ENCODE measurements around the gene DOCK2. TPM values are rescaled to one million over a fixed set of nuclear protein-coding genes. Genes with fewer than 3 reads are reported as not detected.

DOCK2 gene
- polyA plus RNA-seq, 3 donors: 2.6 to 3.4 (median 2.7) TPM

- DNase-seq (ENCODE audit: low read depth in 3 of 3, low spot score in 2 of 3): no peak
These were observed 467.6 kb downstream of the DOCK2 start for GRCh38 chr5:170104710-170105109.

DNA sequence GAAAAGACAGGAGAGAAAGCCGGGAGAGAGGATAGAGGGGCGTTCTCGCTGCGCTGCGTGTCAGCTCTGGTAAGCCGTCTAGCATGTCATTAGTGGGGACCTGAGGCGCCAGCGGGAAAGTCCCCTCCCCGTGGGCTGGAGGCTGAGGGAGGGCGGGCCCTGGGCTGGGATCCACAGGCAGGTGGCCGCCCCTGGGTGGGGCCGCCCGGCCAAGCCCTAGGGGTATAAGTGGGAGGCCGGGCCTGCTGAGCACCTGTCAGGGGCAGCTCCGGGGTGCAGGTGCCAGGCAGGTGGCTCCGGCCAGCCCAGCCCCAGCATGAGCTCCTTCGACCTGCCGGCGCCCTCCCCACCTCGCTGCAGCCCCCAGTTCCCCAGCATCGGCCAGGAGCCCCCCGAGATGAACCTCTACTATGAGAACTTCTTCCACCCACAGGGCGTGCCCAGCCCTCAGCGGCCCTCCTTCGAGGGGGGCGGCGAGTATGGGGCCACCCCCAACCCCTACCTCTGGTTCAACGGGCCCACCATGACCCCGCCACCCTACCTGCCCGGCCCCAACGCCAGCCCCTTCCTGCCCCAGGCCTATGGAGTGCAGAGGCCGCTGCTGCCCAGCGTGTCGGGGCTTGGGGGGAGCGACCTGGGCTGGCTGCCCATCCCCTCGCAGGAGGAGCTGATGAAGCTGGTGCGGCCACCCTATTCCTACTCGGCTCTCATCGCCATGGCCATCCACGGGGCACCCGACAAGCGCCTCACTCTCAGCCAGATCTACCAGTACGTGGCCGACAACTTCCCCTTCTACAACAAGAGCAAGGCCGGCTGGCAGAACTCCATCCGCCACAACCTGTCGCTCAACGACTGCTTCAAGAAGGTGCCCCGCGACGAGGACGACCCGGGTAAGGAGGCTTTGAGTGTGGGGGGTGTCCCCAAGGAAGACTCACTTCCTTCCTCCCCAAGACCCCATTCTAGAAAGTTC, 468.9 kb downstream of the DOCK2 start, which contains the start of gene FOXI1:
TSS of gene FOXI1 (plus strand) at position 256 of the 970 bp plus-strand sequence. CDS start at position 317, 61 bp downstream.
- no peak for DNase-seq (ENCODE audit: low read depth in 3 of 3, low spot score in 2 of 3)

DNA sequence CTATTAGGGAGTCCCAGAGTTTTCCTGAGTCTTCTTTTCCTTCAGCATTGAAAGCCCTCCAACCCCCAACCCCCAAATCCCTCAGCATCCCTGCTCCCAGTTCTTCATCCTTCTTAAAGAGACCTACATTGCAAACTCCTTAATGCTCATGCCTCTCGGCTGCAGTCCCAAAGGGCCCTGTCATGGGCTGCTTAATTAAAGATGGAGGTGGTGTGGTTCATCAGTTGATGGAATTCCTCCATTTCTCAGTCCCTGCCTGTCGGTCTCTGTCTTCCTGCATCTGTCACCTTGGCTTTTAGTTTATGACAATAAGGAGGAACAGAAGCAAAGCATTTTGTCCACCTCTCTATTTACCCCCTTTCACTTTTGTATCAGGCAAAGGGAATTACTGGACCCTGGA, 470.6 kb downstream of the DOCK2 start:
- DNase-seq (ENCODE audit: low read depth in 3 of 3, low spot score in 2 of 3): no peak

DNA sequence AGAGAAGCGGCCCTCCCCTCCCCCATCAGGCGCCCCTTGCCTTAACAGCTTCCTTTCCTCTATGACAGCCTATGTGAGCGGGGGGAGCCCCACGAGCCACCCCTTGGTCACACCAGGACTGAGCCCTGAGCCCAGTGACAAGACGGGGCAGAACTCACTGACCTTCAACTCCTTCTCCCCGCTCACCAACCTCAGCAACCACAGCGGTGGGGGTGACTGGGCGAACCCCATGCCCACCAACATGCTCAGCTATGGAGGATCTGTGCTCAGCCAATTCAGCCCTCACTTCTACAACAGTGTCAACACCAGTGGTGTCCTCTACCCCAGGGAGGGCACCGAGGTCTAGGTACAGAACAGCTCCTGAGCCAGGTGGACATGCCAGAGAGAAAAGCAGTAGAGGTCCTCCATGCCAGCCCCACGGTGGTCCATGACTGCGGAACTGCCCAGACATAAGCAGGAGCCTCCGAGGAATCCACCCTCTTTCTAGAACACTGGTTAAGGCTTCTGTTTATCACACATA, 471.3 kb downstream of the DOCK2 start:
- no peak for DNase-seq (ENCODE audit: low read depth in 3 of 3, low spot score in 2 of 3)

- DNase-seq (ENCODE audit: low read depth in 3 of 3, low spot score in 2 of 3): no peak
These were observed 472.3 kb downstream of the DOCK2 start for GRCh38 chr5:170109059-170110031.

DNA sequence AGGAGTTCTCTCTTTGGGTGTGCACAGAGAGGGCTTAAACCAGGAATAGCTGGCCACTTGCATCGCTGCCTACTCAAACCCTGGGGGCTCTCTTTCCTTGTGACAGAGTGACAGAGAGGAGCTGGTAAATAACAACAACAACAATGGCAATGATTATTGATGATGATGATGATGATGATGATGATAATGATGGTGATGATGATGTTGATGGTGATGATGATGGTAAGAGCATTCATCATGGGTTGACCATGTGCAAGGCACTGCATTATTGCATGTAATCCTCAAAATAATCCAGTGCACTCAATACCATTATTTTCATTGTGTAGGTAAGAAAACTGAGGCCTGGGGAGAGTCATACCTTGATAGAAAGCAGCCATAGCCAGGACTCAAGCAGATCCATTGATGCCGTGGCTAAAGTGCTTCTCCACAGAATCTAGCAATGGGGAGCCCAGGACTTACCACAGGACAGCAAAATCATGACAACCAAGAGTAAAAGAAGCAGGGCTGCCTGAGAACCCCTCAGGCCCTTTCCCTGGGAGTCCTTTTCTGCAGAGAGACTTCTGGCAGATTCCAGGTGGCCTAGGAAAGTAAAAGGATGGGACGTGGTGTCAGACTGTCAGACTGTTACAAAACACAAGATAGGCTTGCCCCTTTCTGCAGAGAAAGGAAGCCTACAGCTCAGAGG, 473.5 kb downstream of the DOCK2 start:
- no peak for DNase-seq (ENCODE audit: low read depth in 3 of 3, low spot score in 2 of 3)

GRCh38 chr5:170111088-170111785, 474.2 kb downstream of the DOCK2 start:
- no peak for DNase-seq (ENCODE audit: low read depth in 3 of 3, low spot score in 2 of 3)

GRCh38 chr5:170112876-170113521, 475.9 kb downstream of the DOCK2 start:
- no peak for DNase-seq (ENCODE audit: low read depth in 3 of 3, low spot score in 2 of 3)

GRCh38 chr5:170113522-170113900, 476.4 kb downstream of the DOCK2 start:
- DNase-seq (ENCODE audit: low read depth in 3 of 3, low spot score in 2 of 3): no peak

- no peak for DNase-seq (ENCODE audit: low read depth in 3 of 3, low spot score in 2 of 3)
These were observed 477.2 kb downstream of the DOCK2 start for GRCh38 chr5:170114271-170114670.

- DNase-seq (ENCODE audit: low read depth in 3 of 3, low spot score in 2 of 3): no peak
These were observed 478.9 kb downstream of the DOCK2 start for GRCh38 chr5:170115925-170116324.

- no peak for DNase-seq (ENCODE audit: low read depth in 3 of 3, low spot score in 2 of 3)
These were observed 480.7 kb downstream of the DOCK2 start for GRCh38 chr5:170117736-170118135.

- DNase-seq (ENCODE audit: low read depth in 3 of 3, low spot score in 2 of 3): no peak
These were observed 483.5 kb downstream of the DOCK2 start for GRCh38 chr5:170120576-170120975.

DNA sequence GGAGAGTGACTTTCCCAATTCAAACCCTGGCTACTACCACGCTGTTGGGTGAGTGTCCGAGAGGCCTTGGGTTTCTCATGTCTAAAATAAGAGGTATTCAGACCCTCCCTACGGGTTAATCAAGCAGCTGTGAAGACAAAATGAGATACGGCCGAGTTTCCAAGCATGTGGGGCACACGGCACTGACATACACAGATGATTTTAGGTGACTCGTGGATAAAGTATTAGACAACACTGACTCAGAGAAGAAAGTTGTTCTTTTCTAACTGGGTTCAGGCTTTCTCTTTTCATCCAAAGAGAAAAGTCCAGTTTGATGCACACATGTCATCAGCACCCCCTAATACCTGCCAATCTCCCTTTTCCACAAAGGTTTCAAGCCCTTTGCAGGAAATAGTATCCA, 484.2 kb downstream of the DOCK2 start:
- DNase-seq (ENCODE audit: low read depth in 3 of 3, low spot score in 2 of 3): no peak

DNA sequence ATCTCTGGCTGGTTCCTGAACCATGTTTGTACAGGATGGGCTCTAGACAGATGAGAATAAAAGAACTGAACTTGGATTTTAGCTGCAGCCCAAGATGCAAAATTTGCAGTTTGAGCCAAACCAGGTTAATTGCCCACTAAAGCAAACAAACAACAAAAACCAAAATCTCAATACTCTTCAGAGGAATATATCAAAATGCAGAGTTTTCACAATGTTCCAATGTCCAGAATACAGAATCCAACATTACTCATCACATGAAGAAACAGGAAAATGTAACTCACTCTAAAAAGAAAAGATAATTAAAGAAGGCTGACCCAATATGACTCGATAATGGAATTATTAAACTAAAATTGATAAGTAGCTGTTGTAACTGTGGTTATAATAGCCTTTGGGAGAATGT, 489.0 kb downstream of the DOCK2 start:
- no peak for DNase-seq (ENCODE audit: low read depth in 3 of 3, low spot score in 2 of 3)

GRCh38 chr5:170126626-170127025, 489.6 kb downstream of the DOCK2 start:
- DNase-seq (ENCODE audit: low read depth in 3 of 3, low spot score in 2 of 3): no peak

DNA sequence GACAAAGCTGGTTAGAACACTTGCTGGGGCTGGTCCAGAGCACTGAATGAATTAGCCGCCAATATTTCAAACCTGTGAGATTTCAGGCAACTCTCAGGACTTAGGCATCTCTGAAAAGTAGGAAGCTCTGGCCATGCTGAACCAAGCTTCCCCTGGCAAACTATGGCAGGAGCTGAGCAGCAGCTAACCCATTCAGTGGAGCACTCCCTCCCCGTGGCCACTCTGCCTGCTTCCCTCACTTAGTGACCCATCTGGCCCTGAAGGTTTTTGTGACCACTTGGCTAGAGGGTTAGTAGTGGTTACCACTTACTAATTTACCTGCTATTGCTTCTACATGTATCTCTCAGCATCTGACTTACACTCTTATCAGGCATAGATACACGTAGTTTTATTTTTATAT, 494.2 kb downstream of the DOCK2 start:
- DNase-seq (ENCODE audit: low read depth in 3 of 3, low spot score in 2 of 3): no peak

DNA sequence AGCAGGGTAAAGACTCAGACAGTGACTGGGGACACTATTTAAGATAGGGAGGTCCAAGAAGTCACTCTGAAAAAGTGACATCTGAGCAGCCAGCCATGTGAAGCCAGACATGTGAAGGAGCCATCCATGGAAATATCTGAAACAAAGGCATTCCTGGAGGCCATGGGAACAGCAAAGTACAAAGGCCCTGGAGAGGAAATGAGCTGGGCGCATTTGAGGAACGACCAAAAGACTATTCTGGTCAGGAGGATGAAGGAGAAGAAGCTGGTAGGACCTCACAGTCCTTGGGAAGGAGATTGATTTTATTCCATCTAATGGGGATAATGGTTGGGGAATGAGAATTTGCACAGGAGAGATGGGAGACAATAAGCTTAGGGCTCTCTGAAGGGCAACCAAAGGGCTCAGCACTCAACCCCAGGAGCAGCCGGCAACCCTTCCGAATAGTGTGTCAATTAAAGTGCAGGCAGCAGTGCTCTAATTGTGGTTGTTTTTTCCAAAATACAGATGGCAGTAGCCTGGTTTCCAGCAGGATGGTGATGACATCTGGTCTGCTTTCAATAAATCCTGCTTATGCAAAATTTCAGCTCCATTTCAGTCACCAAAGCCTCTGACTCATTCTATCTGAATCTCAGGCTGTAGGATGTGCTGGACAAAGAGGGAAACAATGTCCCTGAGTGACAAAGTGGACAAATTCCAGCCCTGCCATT, 495.3 kb downstream of the DOCK2 start:
- DNase-seq (ENCODE audit: low read depth in 3 of 3, low spot score in 2 of 3): no peak
